Type B pancreatic cell (in vitro differentiated cells): ENCODE results near the gene TMEM203. TPM values are rescaled to one million over a fixed set of nuclear protein-coding genes. Genes with fewer than 3 reads are reported as not detected.

Experiments
- DNase-seq: peaks from one replicate; pipeline ENCODE4 v3.0.0; 2021; ENCODE audit warnings: mixed read lengths; ENCODE audit not compliant: unreplicated experiment; ENCODE audit errors: extremely low spot score
- H3K27ac Mint-ChIP-seq: 2 replicates; pipeline ENCODE4 v1.8.0; 2021; ENCODE audit warnings: mild to moderate bottlenecking, mixed read lengths
- H3K27me3 Mint-ChIP-seq: 2 replicates; pipeline ENCODE4 v1.8.0; 2021; ENCODE audit warnings: mixed read lengths
- H3K36me3 Mint-ChIP-seq: 2 replicates; pipeline ENCODE4 v1.8.0; 2021; ENCODE audit warnings: mixed read lengths
- H3K4me1 Mint-ChIP-seq: one replicate; pipeline ENCODE4 v1.8.0; 2021; ENCODE audit warnings: mixed read lengths; ENCODE audit not compliant: unreplicated experiment
- H3K4me3 Mint-ChIP-seq: 2 replicates; pipeline ENCODE4 v1.8.0; 2021; ENCODE audit warnings: mild to moderate bottlenecking, mixed read lengths
- H3K9me3 Mint-ChIP-seq: 2 replicates; pipeline ENCODE4 v1.8.0; 2021; ENCODE audit warnings: mixed read lengths
- total RNA-seq: library from RNA; stranded (reverse); gene quantifications from 2 replicates; pipeline ENCODE4 v1.2.1, GENCODE V29; 2021; ENCODE audit warnings: low replicate concordance
- TF ChIP-seq, protein P1 (sequence below): fragments of 200-600 bp; sonication (generic); conservative IDR thresholded peaks from 2 replicates; pipeline ENCODE4 v1.5.0; 2021; ENCODE audit warnings: antibody characterized with exemption, mild to moderate bottlenecking

The TMEM203 gene
- total RNA-seq, 1 donor from 2014 or later, result 46.3 TPM

DNA sequence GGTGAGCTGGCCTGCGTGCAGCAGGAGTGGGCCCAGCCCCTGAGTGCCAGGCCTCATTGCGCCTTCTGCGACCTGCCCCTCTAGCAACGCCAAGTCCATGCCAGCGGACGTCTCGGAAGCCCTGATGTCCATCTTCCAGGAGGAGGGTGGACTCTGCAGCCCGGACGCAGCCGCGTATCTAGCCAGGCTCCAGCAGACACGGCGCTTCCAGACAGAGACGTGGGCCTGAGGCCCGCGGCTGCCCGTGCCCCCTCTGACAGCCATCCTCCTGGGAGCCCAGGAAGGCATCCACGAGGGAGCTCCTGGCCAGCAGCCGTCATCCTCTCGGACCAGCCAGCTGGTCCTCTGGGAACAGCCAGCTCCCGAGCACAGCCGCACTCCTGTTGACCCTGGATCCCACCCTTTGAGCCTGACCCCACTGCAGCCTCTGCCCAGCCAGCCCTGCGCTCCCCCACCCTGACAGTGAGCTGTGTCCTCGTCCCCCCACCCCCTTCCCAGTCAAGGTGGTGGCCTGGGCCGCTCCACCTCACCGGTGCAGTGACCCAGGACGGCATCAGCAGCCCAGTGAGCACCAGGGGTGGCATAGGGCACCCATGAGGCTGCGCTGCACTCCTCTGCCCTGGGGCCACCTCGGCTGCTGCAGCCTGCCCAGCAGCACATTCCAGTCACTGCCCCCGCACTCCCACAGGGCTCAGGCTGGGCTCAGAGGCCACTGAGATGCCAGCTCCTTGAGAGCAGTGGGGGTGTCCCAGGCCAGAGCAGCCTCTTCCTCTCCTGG lies 10.9 kb upstream of the TMEM203 start:
- TF ChIP-seq, protein P1, sequence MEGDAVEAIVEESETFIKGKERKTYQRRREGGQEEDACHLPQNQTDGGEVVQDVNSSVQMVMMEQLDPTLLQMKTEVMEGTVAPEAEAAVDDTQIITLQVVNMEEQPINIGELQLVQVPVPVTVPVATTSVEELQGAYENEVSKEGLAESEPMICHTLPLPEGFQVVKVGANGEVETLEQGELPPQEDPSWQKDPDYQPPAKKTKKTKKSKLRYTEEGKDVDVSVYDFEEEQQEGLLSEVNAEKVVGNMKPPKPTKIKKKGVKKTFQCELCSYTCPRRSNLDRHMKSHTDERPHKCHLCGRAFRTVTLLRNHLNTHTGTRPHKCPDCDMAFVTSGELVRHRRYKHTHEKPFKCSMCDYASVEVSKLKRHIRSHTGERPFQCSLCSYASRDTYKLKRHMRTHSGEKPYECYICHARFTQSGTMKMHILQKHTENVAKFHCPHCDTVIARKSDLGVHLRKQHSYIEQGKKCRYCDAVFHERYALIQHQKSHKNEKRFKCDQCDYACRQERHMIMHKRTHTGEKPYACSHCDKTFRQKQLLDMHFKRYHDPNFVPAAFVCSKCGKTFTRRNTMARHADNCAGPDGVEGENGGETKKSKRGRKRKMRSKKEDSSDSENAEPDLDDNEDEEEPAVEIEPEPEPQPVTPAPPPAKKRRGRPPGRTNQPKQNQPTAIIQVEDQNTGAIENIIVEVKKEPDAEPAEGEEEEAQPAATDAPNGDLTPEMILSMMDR, result no peak

DNA sequence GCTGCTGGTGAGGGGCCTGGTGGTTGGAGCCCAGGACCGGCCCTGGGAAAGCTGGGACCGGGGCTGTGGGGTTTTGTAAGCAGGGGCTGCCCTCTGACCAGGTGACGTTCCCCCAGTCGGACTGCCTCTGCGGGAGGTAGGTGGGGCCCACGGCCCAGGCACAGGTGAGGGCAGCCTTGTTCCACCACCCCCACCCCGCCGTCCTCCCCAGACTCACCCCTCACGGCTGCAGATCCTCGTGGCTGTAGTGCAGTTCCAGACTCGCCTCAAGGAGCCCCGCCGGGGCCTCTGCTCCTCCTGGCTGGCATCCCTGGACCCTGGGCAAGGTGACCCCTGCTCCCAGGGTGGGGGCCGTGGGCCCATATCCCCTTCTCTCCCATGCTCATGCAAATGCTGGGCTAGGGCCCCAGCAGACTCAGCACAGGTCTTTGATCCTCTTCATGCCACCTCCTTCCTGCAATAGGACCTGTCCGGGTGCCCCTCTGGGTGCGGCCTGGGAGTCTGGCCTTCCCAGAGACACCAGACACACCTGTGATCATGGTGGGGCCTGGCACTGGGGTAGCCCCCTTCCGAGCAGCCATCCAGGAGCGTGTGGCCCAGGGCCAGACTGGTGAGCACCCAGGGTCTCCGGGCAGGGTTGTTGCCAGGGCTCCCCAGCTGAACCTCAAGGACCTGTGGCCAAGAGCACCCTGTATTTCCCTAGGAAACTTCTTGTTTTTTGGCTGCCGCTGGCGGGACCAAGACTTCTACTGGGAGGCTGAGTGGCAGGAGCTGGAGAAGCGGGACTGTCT lies 9.9 kb upstream of the TMEM203 start:
- TF ChIP-seq, protein P1, result no peak
- peaks cover 3% of the 10 kb centered on the region for H3K4me1 Mint-ChIP-seq
- no peak for DNase-seq
- no peak overlapping the region for H3K27ac Mint-ChIP-seq
- no peaks in the 10 kb centered on the region for H3K36me3 Mint-ChIP-seq
- H3K9me3 Mint-ChIP-seq, result no peaks in the 10 kb centered on the region
- H3K27me3 Mint-ChIP-seq, result no peaks in the 10 kb centered on the region
- H3K4me3 Mint-ChIP-seq, result no peak overlapping the region

More for the DNA sequence above, 10.9 kb upstream of the TMEM203 start:
- Mint-ChIP-seq H3K27me3 (no peaks in the 10 kb centered on the region), H3K36me3 (no peaks in the 10 kb centered on the region), H3K4me3 (no peak overlapping the region), H3K9me3 (no peaks in the 10 kb centered on the region), H3K4me1 (peaks cover 3% of the 10 kb centered on the region), H3K27ac (no peak overlapping the region)
- DNase-seq, result no peak

DNA sequence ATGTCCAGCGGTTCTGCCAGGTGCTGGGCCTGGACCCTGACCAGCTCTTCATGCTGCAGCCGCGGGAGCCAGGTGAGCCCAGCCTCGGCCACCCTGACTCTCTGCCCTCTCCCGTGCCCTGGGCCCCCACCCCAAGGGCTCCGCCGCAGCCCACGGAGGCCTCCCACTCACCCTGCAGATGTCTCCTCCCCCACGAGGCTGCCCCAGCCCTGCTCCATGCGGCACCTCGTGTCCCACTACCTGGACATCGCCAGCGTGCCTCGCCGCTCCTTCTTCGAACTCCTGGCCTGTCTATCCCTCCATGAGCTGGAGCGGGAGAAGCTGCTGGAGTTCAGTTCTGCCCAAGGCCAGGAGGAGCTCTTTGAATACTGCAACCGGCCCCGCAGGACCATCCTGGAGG lies 9.2 kb upstream of the TMEM203 start:
- TF ChIP-seq, protein P1, result no peak
- Mint-ChIP-seq H3K27me3 (no peaks in the 10 kb centered on the region), H3K27ac (no peak overlapping the region), H3K36me3 (no peaks in the 10 kb centered on the region), H3K4me1 (peaks cover 3% of the 10 kb centered on the region), H3K9me3 (no peaks in the 10 kb centered on the region), H3K4me3 (no peak overlapping the region)
- no peak for DNase-seq

DNA sequence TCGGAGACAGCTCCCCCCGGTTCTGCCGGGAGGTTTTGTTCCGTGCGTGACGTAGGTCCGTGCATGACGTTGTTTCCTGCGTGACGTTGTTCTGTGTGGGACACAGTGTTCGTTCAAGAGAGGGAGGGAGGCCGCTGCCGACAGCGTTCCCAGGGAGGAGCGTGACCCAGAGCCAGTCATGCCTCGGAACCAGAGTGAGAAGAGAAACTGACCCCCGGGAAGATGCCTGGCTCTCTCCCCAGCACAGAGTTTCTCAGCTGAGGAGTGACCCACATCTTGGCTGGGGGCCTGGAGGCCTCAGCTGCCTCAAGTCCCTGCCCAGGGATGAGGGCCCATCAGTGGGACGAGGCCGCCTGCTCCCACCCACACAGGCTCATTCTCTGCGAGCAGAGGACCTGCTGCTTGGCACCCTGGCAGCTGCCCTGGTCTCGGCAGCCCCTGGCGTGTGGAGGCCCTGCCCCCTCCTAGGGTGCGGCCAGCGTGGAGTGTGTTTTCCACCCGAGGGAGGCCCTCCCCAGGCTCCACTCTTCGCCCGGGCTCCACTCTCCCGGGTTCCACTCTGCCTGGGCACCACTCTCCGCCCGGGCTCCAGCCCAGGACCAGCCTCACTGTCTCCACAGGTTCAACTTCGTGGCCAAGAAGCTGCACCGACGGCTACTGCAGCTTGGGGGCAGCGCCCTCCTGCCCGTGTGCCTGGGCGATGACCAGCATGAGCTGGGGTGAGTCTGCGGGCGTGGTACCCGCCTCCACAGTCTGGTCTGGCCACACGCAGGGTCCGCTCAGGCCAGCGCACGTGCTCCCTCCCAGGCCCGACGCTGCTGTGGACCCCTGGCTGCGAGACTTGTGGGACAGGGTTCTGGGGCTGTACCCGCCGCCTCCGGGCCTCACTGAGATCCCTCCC lies 8.0 kb upstream of the TMEM203 start:
- H3K4me1 Mint-ChIP-seq, result peaks cover 3% of the 10 kb centered on the region
- no peaks in the 10 kb centered on the region for H3K9me3 Mint-ChIP-seq
- H3K27ac Mint-ChIP-seq, result no peak overlapping the region
- H3K27me3 Mint-ChIP-seq, result no peaks in the 10 kb centered on the region
- TF ChIP-seq, protein P1, result no peak
- no peak overlapping the region for H3K4me3 Mint-ChIP-seq
- no peaks in the 10 kb centered on the region for H3K36me3 Mint-ChIP-seq
- no peak for DNase-seq

DNA sequence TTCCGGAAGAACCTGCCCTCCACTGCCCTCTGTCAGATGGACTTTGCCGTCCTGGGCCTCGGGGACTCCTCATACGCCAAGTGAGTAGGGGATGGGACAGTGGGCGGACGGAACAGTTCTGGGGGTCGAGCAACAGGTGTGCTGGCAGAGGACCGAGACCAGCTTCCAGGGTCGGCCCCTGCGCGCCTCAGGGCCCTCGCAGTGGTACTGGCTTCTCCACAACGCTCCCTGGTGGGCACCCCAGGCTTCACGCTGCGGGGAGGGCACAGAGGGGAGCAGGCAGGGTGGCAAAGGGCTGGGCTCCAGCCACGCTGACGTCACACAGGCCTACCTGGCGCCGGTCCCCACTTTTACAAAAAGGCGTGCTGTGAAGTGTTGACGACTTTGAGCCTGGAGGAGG lies 7.1 kb upstream of the TMEM203 start:
- Mint-ChIP-seq H3K9me3 (no peaks in the 10 kb centered on the region), H3K4me3 (no peak overlapping the region), H3K36me3 (peaks cover 2% of the 10 kb centered on the region), H3K27ac (no peak overlapping the region), H3K4me1 (peaks cover 4% of the 10 kb centered on the region), H3K27me3 (no peaks in the 10 kb centered on the region)
- no peak for DNase-seq
- TF ChIP-seq, protein P1, result no peak
